Dendritic cell treated with granulocyte-macrophage colony-stimulating factor and Interleukin-4, amounts not matched to agents 40 ng/mL and 50 ng/mL, for 4 days (primary cell): Measurements from ENCODE around the gene USP28.

ENCODE experiments used
- H3K27ac Mint-ChIP-seq: one replicate; pipeline ENCODE4 v1.8.0; 2022; ENCODE audit warnings: mild to moderate bottlenecking, mixed read lengths
- H3K27me3 Mint-ChIP-seq: one replicate; pipeline ENCODE4 v1.8.0; 2022; ENCODE audit warnings: mild to moderate bottlenecking, mixed read lengths
- H3K36me3 Mint-ChIP-seq: one replicate; pipeline ENCODE4 v1.8.0; 2022; ENCODE audit warnings: low read depth, mixed read lengths
- H3K4me1 Mint-ChIP-seq: one replicate; pipeline ENCODE4 v1.8.0; 2022; ENCODE audit warnings: low read depth, mixed read lengths
- H3K4me3 Mint-ChIP-seq: one replicate; pipeline ENCODE4 v1.8.0; 2022; ENCODE audit warnings: mild to moderate bottlenecking, moderate library complexity, mixed read lengths
- H3K9me3 Mint-ChIP-seq: one replicate; pipeline ENCODE4 v1.8.0; 2022; ENCODE audit warnings: mixed read lengths
- intact Hi-C: fragments of 100-400 bp; cut with micrococcal nuclease; formaldehyde crosslinking; loops from one replicate; pipeline ENCODE4 v1.15.0; 2022

Gene USP28

DNA sequence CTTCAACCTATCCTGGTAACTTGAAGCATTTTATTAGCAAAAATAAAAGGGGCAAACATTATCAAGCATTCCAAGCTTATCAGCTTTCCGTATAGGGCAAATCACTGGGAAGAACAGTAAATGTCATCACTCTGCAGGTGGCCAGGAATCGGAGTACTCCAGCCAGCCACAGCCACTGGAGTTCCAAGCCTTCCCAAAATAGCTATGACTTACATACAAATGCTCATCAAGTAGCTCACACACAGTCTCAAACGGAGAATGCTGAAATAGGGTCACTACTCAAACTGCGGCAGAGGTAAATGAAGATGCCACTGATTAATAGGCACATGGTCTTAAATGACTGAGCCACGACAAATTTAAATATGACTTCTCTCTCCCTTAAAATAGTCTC is 2.1 kb downstream of the USP28 start:
- H3K27me3 Mint-ChIP-seq = no peaks in the 10 kb centered on the region
- H3K4me3 Mint-ChIP-seq = no peak overlapping the region
- peaks cover 6% of the 10 kb centered on the region for H3K36me3 Mint-ChIP-seq
- intact Hi-C loops = no loop called here
- H3K27ac Mint-ChIP-seq = no peak overlapping the region
- H3K9me3 Mint-ChIP-seq = no peaks in the 10 kb centered on the region
- peaks cover 33% of the 10 kb centered on the region for H3K4me1 Mint-ChIP-seq

DNA sequence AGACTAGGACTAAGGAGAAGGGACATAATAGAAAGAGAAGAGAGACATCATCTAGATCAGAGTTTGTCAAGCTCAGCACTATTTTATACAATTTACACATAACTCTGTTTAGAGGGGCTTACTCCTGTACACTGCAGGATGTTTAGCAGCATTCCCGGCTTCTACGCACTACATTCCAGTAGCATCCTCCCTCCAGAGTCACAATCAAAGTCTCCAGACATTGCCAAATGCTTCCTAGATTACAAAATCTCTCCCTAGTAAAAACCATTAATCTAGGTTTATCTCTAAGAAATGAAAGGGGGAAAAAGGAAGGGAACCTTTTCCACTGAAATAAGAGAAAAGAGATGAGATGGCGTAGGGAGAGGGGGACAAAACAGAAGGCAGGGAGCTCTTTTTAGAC is 4.0 kb downstream of the USP28 start:
- H3K9me3 Mint-ChIP-seq = no peaks in the 10 kb centered on the region
- no peak overlapping the region for H3K4me3 Mint-ChIP-seq
- peaks cover 33% of the 10 kb centered on the region for H3K4me1 Mint-ChIP-seq
- H3K27me3 Mint-ChIP-seq = no peaks in the 10 kb centered on the region
- peaks cover 6% of the 10 kb centered on the region for H3K36me3 Mint-ChIP-seq
- intact Hi-C loops = no loop called here
- no peak overlapping the region for H3K27ac Mint-ChIP-seq

DNA sequence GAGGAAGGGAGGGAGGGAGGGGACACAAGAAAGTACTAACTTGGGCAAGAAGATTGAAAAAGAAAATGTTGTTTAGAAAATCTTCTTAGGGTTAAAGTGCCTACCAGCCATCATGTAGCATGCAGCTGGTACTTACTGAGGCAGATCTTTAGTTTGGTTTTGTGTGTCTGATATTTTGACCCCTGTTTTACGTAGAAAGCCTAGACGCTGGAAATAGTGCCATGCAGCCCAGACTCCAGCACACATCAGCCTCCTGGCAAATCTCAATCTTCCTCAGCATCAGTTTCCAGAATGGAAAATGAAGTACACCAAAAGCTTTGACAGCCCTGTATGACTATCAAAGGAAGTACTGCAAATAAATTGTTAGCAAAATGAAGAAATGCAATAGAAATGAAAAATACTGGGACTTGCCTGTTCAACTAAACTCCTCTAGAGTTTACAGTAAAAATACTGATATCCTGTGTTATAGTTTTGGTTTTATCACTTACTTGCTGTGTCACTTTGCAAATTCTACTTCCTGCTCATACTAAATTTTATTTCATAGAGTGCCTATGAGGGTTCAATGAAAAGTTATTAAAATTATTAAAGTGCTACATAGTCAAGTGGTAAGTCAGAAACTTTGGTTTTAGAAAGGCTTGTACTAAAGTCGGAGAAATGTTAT is 7.4 kb downstream of the USP28 start:
- Mint-ChIP-seq H3K4me3 (no peak overlapping the region), H3K36me3 (peaks cover 6% of the 10 kb centered on the region), H3K9me3 (no peaks in the 10 kb centered on the region), H3K4me1 (peaks cover 16% of the 10 kb centered on the region), H3K27ac (no peak overlapping the region), H3K27me3 (no peaks in the 10 kb centered on the region)
- intact Hi-C loops = no loop called here

DNA sequence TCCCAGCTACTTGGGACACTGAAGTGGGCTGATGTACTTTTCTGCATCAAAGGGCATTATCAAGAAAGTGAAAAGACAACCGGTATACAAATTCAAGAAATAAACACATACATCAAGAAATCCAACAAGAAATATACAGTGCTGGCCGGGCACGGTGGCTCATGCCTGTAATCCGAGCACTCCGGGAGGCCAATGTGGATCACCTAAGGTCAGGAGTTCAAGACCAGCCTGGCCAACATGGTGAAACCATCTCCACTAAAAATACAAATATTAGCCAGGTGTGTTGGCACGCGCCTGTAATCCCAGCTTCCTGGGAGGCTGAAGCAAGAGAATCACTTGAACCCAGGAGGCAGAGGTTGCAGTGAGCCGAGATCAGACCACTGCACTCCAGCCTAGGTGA is 9.5 kb downstream of the USP28 start:
- no peak overlapping the region for H3K4me3 Mint-ChIP-seq
- H3K4me1 Mint-ChIP-seq = peaks cover 3% of the 10 kb centered on the region
- no peaks in the 10 kb centered on the region for H3K27me3 Mint-ChIP-seq
- no peaks in the 10 kb centered on the region for H3K36me3 Mint-ChIP-seq
- H3K27ac Mint-ChIP-seq = no peak overlapping the region
- intact Hi-C loops = no loop called here
- H3K9me3 Mint-ChIP-seq = no peaks in the 10 kb centered on the region

DNA sequence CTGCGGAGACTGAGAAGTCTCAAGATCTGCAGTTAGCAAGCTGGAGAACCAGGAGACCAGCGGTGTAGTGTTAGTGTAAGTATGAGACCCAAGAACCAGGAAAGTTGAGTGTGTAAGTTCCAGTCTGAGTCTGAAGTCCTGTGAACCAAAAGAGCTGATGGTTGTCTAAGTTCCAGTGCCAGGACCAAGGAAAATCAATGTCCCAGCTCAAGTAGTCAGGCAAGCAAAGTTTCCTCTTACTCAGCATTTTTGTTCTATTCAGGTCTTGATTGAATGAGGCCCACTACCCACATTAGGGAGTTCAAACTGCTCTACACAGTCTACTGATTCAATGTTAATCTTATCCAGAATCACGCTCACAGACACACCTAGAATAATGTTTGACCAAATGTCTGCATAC is 11.0 kb downstream of the USP28 start:
- no peaks in the 10 kb centered on the region for H3K27me3 Mint-ChIP-seq
- no peaks in the 10 kb centered on the region for H3K9me3 Mint-ChIP-seq
- H3K36me3 Mint-ChIP-seq = no peaks in the 10 kb centered on the region
- no peak overlapping the region for H3K4me3 Mint-ChIP-seq
- intact Hi-C loops = no loop called here
- H3K27ac Mint-ChIP-seq = no peak overlapping the region
- H3K4me1 Mint-ChIP-seq = no peaks in the 10 kb centered on the region

DNA sequence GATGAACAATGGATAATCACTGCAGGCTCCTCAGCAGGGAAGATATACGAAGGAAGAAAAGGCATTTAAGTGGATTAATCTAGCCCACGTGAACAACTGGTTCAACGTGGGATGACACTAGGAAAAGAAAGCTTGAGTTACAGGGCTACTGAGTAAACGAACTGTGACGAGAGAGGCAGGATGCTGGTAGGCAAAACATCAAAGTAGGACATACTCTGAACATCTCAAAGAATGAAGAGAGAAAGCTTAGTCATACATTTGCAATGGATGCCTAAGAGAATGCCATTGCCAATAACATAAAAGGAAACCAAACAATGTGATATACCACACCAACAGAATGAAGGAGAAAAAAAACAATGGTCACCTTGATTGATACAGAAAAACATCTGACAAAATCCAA is 12.9 kb downstream of the USP28 start:
- Mint-ChIP-seq H3K36me3 (no peaks in the 10 kb centered on the region), H3K27ac (no peak overlapping the region), H3K9me3 (no peaks in the 10 kb centered on the region), H3K27me3 (no peaks in the 10 kb centered on the region), H3K4me1 (no peaks in the 10 kb centered on the region), H3K4me3 (no peak overlapping the region)
- intact Hi-C loops = no loop called here

DNA sequence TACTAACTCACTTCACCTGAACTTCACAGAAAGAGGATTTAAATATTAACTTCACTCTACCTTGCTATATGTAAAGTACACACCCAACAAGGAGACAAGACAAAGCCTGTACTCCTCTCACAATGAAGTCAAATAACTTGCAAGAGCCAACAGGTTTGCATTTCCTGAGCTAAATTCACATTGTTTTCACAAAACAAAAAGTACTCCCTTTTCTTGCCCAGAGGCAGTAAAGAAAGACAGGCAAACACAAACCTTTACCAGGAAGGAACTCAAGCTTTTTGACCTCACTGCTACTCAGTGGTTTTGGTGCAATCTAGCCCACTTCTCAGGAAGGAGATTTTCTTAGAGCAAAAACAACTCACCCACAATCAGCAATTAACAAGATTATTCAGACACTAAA is 15.7 kb downstream of the USP28 start:
- H3K36me3 Mint-ChIP-seq = no peaks in the 10 kb centered on the region
- intact Hi-C loops = no loop called here
- no peaks in the 10 kb centered on the region for H3K4me1 Mint-ChIP-seq
- H3K9me3 Mint-ChIP-seq = no peaks in the 10 kb centered on the region
- H3K4me3 Mint-ChIP-seq = no peak overlapping the region
- no peak overlapping the region for H3K27ac Mint-ChIP-seq
- H3K27me3 Mint-ChIP-seq = no peaks in the 10 kb centered on the region

DNA sequence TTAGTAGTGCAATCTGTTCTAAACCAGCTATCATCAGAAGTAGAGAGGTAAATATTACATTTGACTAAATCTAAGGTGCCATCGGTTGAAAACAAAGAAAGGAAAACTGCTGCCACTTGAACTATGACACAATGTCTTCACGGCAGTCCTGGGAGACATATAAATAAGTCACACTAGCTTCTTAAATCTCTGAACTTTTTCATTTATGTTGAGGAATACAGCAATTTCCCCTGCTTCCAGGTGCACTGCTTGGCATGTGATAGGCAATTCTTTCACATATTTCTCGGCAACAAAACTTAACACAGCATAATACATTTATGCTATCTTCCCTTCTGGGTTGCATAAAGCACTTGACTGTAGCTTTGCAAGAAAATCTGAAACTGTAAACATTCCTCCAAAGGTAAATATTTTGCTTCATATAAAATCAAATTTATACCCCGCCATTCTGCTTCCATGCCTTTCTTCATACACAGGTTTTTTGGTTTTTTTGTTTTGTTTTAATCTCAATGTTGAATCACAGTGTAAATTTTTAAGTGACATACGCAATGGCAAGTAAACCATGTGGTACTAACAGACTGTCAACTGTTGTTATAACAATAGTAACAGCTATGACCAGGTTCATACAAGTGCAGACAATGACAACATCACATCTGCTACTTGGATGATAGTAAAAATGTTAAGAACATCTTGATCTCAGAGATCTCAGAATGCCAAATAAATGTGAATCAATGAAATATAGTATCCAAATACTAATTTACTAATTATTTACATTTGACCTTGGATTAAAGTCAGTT is 18.2 kb downstream of the USP28 start:
- no peaks in the 10 kb centered on the region for H3K27me3 Mint-ChIP-seq
- no peak overlapping the region for H3K27ac Mint-ChIP-seq
- no peak overlapping the region for H3K4me3 Mint-ChIP-seq
- H3K36me3 Mint-ChIP-seq = peaks cover 14% of the 10 kb centered on the region
- intact Hi-C loops = no loop called here
- H3K9me3 Mint-ChIP-seq = no peaks in the 10 kb centered on the region
- no peaks in the 10 kb centered on the region for H3K4me1 Mint-ChIP-seq

DNA sequence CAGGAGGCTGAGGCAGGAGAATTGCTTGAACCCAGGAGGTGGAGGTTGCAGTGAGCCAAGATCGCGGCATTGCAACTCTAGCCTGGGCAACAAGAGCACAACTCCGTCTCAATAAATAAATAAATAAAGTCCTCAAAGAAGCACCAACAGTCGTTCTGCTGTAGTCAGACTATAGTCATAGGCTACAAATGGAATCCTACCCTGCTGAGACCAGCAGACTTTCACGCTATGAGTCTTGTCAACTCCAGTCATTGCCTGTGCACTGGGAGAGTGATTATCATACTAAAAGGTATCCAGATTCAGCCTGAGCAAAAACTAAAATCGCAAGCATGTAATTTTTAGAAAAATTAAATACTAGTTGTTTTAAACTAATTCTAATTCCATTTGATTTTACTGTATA is 19.6 kb downstream of the USP28 start:
- no peak overlapping the region for H3K27ac Mint-ChIP-seq
- peaks cover 27% of the 10 kb centered on the region for H3K36me3 Mint-ChIP-seq
- no peaks in the 10 kb centered on the region for H3K27me3 Mint-ChIP-seq
- intact Hi-C loops = no loop called here
- H3K9me3 Mint-ChIP-seq = no peaks in the 10 kb centered on the region
- H3K4me3 Mint-ChIP-seq = no peak overlapping the region
- H3K4me1 Mint-ChIP-seq = no peaks in the 10 kb centered on the region

DNA sequence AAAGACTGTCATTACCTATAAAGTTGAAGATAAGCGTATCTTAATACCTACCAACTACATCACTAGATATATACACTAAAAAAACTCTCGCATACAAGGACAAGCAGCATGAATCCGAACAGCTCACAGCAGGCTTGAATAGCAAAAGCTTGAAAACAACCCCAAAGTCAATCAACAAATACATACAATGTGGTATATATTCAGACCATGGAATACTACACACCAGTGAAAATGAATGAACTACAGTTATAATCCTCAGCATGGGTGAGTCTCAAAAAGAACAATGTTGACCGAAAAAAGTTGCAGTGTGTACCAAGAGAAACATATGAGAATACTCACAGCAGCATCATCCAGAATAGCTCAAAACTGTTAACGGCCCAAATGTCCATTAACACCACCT is 25.2 kb downstream of the USP28 start:
- H3K4me3 Mint-ChIP-seq = no peak overlapping the region
- no peaks in the 10 kb centered on the region for H3K4me1 Mint-ChIP-seq
- H3K27ac Mint-ChIP-seq = no peak overlapping the region
- peaks cover 47% of the 10 kb centered on the region for H3K36me3 Mint-ChIP-seq
- no peaks in the 10 kb centered on the region for H3K27me3 Mint-ChIP-seq
- intact Hi-C loops = no loop called here
- no peaks in the 10 kb centered on the region for H3K9me3 Mint-ChIP-seq

DNA sequence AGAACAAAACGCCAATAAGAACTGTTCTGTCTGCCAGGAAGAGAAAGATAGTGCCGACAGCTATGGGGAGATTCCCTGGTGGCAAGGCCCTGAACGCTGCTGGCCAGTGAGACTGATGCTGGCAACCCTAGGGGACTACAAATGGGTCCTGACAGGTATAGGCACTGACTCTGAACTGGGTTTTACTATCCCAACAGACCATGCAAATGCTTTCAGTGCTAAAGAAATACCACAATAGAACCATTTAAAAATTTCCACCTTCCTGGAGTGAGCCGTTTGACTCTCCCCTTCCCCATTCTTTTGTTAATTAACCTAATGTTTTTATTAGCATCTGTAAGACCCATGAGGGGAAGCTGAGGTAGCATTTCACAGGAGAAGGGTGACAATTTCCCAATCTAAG is 25.7 kb downstream of the USP28 start:
- intact Hi-C loops = no loop called here
- no peak overlapping the region for H3K27ac Mint-ChIP-seq
- no peaks in the 10 kb centered on the region for H3K9me3 Mint-ChIP-seq
- H3K4me3 Mint-ChIP-seq = no peak overlapping the region
- no peaks in the 10 kb centered on the region for H3K4me1 Mint-ChIP-seq
- no peaks in the 10 kb centered on the region for H3K27me3 Mint-ChIP-seq
- peaks cover 51% of the 10 kb centered on the region for H3K36me3 Mint-ChIP-seq

DNA sequence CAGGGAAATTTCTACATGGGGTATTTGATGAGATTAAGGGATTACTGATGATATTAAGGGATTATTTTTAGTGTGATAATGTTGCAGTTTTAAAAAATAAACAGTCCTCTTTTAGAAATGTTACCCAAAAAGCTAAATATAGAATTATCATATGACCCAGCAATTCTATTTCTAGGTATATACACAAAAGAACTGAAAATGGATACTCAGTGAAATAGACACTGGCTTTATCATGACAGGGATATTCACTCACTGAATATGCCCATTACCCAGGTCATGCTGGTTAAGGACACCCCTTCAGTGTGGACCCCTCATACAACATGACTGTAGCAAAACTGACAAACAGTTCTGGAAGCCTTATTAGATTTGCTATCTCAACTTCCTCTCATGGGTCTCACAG is 27.8 kb downstream of the USP28 start:
- intact Hi-C loops = no loop called here
- Mint-ChIP-seq H3K4me3 (no peak overlapping the region), H3K4me1 (no peaks in the 10 kb centered on the region), H3K27ac (no peak overlapping the region), H3K36me3 (peaks cover 52% of the 10 kb centered on the region), H3K9me3 (no peaks in the 10 kb centered on the region), H3K27me3 (no peaks in the 10 kb centered on the region)

DNA sequence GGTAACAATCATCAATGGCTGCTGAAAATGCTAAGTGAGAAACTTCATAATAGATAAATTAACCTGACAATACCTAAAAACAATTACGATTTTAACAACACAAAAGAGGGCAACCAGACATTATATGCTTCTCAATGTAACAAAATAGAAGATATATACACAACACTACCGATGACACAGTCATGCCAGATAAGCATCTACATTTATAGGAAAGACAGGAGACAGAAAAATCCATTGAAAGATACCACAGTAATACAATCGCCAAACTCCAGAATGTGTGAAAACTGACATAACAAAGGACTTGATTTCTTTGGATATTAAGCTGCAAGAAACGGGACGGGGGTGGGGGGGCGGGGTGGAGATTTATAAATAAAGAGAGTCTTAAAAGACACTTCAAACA is 28.3 kb downstream of the USP28 start:
- Mint-ChIP-seq H3K36me3 (peaks cover 49% of the 10 kb centered on the region), H3K4me3 (no peak overlapping the region), H3K27ac (no peak overlapping the region), H3K27me3 (no peaks in the 10 kb centered on the region), H3K4me1 (no peaks in the 10 kb centered on the region), H3K9me3 (no peaks in the 10 kb centered on the region)
- intact Hi-C loops = no loop called here

DNA sequence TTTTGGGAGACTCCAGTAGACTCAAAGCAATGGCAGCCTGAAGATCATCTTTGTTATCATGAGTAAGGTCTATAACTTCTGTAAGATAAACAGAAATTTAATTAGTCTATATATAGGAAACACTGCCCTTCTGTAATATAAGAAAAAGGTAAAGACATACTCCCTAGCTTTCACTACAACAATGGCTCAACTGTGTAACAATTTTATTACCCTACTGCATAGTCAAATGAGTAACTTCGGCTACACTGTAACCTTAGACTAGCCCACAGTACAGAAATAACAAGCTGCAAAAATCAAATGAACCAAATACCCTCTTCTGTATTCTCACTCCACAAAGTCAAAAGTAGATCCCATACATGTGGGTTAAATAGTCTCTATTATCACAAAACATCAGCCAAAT is 33.7 kb downstream of the USP28 start:
- peaks cover 27% of the 10 kb centered on the region for H3K36me3 Mint-ChIP-seq
- H3K9me3 Mint-ChIP-seq = no peaks in the 10 kb centered on the region
- no peaks in the 10 kb centered on the region for H3K27me3 Mint-ChIP-seq
- intact Hi-C loops = no loop called here
- H3K4me1 Mint-ChIP-seq = peaks cover 5% of the 10 kb centered on the region
- no peak overlapping the region for H3K27ac Mint-ChIP-seq
- H3K4me3 Mint-ChIP-seq = no peak overlapping the region
